SK-N-SH (cell line): ENCODE data around the gene ARL14EP. TPM values are rescaled to one million over a fixed set of nuclear protein-coding genes. Genes with fewer than 3 reads are reported as not detected.

ENCODE experiments used
- CTCF ChIA-PET: fragments of 300-600, 350-600 bp; formaldehyde crosslinking; extraction: SDS; loops from one replicate; lab custom pipeline; 2021; lab: Yijun Ruan, JAX
- POLR2A ChIA-PET: fragments of 350-600 bp; sonication (Branson Sonifier 250); formaldehyde crosslinking; extraction: SDS; loops from one replicate; lab custom pipeline; 2020; ENCODE audit warnings: antibody characterized with exemption, inconsistent platforms; lab: Yijun Ruan, JAX
- DNase-seq: peaks from one replicate; pipeline ENCODE4 v3.0.0; 2012
- H2AFZ ChIP-seq: fragments of 200-600 bp; sonication (generic); 2 replicates; pipeline ENCODE4 v1.8.1; 2016; ENCODE audit warnings: antibody characterized with exemption, mild to moderate bottlenecking, low read depth
- H3F3A ChIP-seq: fragments of 200-600 bp; sonication (generic); replicated peaks from 2 replicates; pipeline ENCODE3; 2016; ENCODE audit warnings: antibody characterized with exemption, mild to moderate bottlenecking; ENCODE audit not compliant: insufficient read depth
- H3K27ac ChIP-seq, 2 experiments: fragments of 200-500 bp in 1 of 2; fragments of 200-600 bp in 1 of 2; sonication (Bioruptor generic) in 1 of 2; sonication (generic), shearing (Covaris generic) in 1 of 2; 2 replicates each; pipeline versions ENCODE4 v1.5.1 to v1.6.1; 2014 to 2016; ENCODE audit warnings: low read depth in 2 of 2, inconsistent platforms in 1 of 2, low read length in 1 of 2, mild to moderate bottlenecking in 1 of 2, mixed read lengths in 1 of 2
- H3K27me3 ChIP-seq: fragments of 200-600 bp; sonication (generic), shearing (Covaris generic); 2 replicates; pipeline ENCODE4 v1.6.1; 2016; ENCODE audit warnings: mixed run types; ENCODE audit not compliant: insufficient read depth
- H3K36me3 ChIP-seq, 2 experiments: fragments of 200-500 bp in 1 of 2; fragments of 200-600 bp in 1 of 2; sonication (Bioruptor generic) in 1 of 2; sonication (generic) in 1 of 2; replicated peaks in 1 of 2; 2 replicates each; pipeline versions ENCODE3 to v1.5.1; 2014 to 2016; ENCODE audit warnings: low read length in 1 of 2, mild to moderate bottlenecking in 1 of 2; ENCODE audit not compliant: insufficient read depth in 2 of 2, control insufficient read depth in 1 of 2
- H3K4me1 ChIP-seq, 2 experiments: fragments of 200-500 bp in 1 of 2; fragments of 200-600 bp in 1 of 2; sonication (Bioruptor generic) in 1 of 2; sonication (generic), shearing (Covaris generic) in 1 of 2; 2 replicates each; pipeline versions ENCODE4 v1.5.1 to v1.6.1; 2014 to 2016; ENCODE audit warnings: low read depth in 1 of 2, low read length in 1 of 2, mixed run types in 1 of 2; ENCODE audit not compliant: insufficient read depth in 2 of 2, control insufficient read depth in 1 of 2
- H3K4me2 ChIP-seq: fragments of 200-600 bp; sonication (generic), shearing (Covaris generic); 2 replicates; pipeline ENCODE4 v1.6.1; 2017; ENCODE audit warnings: mixed run types
- H3K4me3 ChIP-seq, 2 experiments: fragments of 200-500 bp in 1 of 2; fragments of 200-600 bp in 1 of 2; sonication (Bioruptor generic) in 1 of 2; sonication (generic), shearing (Covaris generic) in 1 of 2; 2 replicates each; pipeline versions ENCODE4 v1.5.1 to v1.8.1; 2014 to 2016; ENCODE audit warnings: low read depth in 2 of 2, inconsistent platforms in 1 of 2, low read length in 1 of 2, mild to moderate bottlenecking in 1 of 2, mixed read lengths in 1 of 2, moderate library complexity in 1 of 2
- H3K79me2 ChIP-seq: fragments of 200-600 bp; sonication (generic); 2 replicates; pipeline ENCODE4 v1.8.1; 2017; ENCODE audit warnings: mild to moderate bottlenecking; ENCODE audit not compliant: insufficient read depth
- H3K9ac ChIP-seq: fragments of 200-600 bp; sonication (generic); 2 replicates; pipeline ENCODE4 v1.6.1; 2017; ENCODE audit warnings: mixed run types
- H3K9me2 ChIP-seq: fragments of 200-600 bp; sonication (generic); 2 replicates; pipeline ENCODE4 v1.6.1; 2017; ENCODE audit warnings: mixed run types
- H3K9me3 ChIP-seq: fragments of 200-600 bp; sonication (generic); 2 replicates; pipeline ENCODE4 v1.6.1; 2017; ENCODE audit warnings: mixed run types, mild to moderate bottlenecking, moderate library complexity
- H4K20me1 ChIP-seq: fragments of 200-600 bp; sonication (generic); 2 replicates; pipeline ENCODE4 v1.6.1; 2017; ENCODE audit warnings: mild to moderate bottlenecking, mixed run types; ENCODE audit not compliant: insufficient read depth
- ELF1 ChIP-seq: IDR thresholded peaks from 2 replicates; pipeline ENCODE4 v1.4.0; 2012
- EZH2phosphoT487 ChIP-seq: fragments of 200-600 bp; sonication (generic); IDR thresholded peaks from 2 replicates; pipeline ENCODE4 v1.6.1; 2017; ENCODE audit warnings: low read depth, mixed run types, mild to moderate bottlenecking, antibody characterized with exemption, moderate library complexity, borderline replicate concordance
- POLR2AphosphoS5 ChIP-seq: IDR thresholded peaks from 2 replicates; pipeline ENCODE4 v1.6.1; 2012; ENCODE audit warnings: low read depth, low read length
- SIN3A ChIP-seq: IDR thresholded peaks from 2 replicates; pipeline ENCODE4 v1.6.1; 2012; ENCODE audit warnings: low read depth, mild to moderate bottlenecking, low read length, moderate library complexity, borderline replicate concordance
- SMC3 ChIP-seq: IDR thresholded peaks from 2 replicates; pipeline ENCODE4 v1.6.1; 2012; ENCODE audit warnings: low read depth, low read length, improper control_type of control experiment
- WGBS: methylation state at CpG from one replicate; pipeline ENCODE4 v1.1.6; 2017; ENCODE audit warnings: low lambda C conversion rate; 5-methylcytosine and 5-hydroxymethylcytosine counted together
- polyA plus RNA-seq, 3 experiments: library from polyadenylated mRNA; depleted of rRNA; stranded (reverse); fragments of >200 nt; gene quantifications; 2 replicates each; pipeline ENCODE4 v1.2.3, GENCODE V29; 2012
- TF ChIP-seq, protein P1 (sequence below): IDR thresholded peaks from 2 replicates; pipeline ENCODE4 v1.4.0; 2012; ENCODE audit warnings: low read depth, borderline replicate concordance
- TF ChIP-seq, protein P2 (sequence below): fragments of 150-350 bp; IDR thresholded peaks from 2 replicates; pipeline ENCODE4 v1.6.1; 2017; ENCODE audit warnings: antibody characterized with exemption, low read length, low read depth, borderline replicate concordance
- TF ChIP-seq, protein P3 (sequence below): IDR thresholded peaks from 2 replicates; pipeline ENCODE4 v1.6.1; 2012; ENCODE audit warnings: mild to moderate bottlenecking, low read depth, low read length, moderate library complexity
- TF ChIP-seq, protein P4 (sequence below): IDR thresholded peaks from 2 replicates; pipeline ENCODE4; 2012
- TF ChIP-seq, protein P5 (sequence below): IDR thresholded peaks from 2 replicates; pipeline ENCODE4 v1.4.0; 2012; ENCODE audit warnings: low read depth, borderline replicate concordance
- TF ChIP-seq, protein P6 (sequence below): fragments of 150-350 bp; IDR thresholded peaks from 2 replicates; pipeline ENCODE4 v1.6.1; 2016; ENCODE audit warnings: mild to moderate bottlenecking, low read depth, low read length

ARL14EP gene
- polyA plus RNA-seq, 1 of the 3 experiments (the other 2 are of a cell fraction), result 7.0 TPM

DNA sequence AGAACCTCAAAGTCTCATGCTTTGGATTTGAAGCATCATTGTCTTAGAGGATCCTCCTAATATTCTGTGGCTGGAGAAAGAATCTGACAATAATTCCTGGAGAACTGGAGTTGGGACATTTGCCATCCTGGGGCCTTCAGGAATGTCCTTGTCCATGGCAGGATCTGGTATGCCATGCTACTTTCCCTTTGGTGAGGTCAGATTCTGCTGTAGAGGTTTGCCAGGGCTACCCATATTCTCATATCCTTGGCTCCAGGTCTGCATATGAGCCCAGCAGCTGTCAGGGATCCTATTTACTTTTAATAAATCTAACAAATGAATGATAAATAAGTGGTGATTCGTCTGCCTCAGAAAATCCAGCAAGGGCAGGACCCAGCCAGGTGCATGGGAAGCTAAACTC is 35.0 kb downstream of the ARL14EP start:
- Histone ChIP-seq H3K79me2 (no peaks in the 10 kb centered on the region), H3K4me3 (no peak overlapping the region), H3K4me2 (no peak overlapping the region), H4K20me1 (no peaks in the 10 kb centered on the region), H3K4me1 (no peaks in the 10 kb centered on the region), H3K36me3 (no peaks in the 10 kb centered on the region), H3F3A (no peaks in the 10 kb centered on the region), H2AFZ (no peak overlapping the region), H3K9me2 (no peaks in the 10 kb centered on the region), H3K9me3 (no peaks in the 10 kb centered on the region), H3K9ac (no peak overlapping the region), H3K27me3 (no peaks in the 10 kb centered on the region; the same call in 1 of the 2 replicates), H3K27ac (no peak overlapping the region)
- no peak for DNase-seq
- CTCF ChIA-PET, result interaction anchor here (2.0 to 2.4 kb wide), 2 partner anchors 17 to 560 kb away, joined by 6 read pairs; no protein-coding TSS in a partner anchor
- WGBS, result 0% methylated on average over 1 of the region's 1 CpG
- TF ChIP-seq, protein P1, sequence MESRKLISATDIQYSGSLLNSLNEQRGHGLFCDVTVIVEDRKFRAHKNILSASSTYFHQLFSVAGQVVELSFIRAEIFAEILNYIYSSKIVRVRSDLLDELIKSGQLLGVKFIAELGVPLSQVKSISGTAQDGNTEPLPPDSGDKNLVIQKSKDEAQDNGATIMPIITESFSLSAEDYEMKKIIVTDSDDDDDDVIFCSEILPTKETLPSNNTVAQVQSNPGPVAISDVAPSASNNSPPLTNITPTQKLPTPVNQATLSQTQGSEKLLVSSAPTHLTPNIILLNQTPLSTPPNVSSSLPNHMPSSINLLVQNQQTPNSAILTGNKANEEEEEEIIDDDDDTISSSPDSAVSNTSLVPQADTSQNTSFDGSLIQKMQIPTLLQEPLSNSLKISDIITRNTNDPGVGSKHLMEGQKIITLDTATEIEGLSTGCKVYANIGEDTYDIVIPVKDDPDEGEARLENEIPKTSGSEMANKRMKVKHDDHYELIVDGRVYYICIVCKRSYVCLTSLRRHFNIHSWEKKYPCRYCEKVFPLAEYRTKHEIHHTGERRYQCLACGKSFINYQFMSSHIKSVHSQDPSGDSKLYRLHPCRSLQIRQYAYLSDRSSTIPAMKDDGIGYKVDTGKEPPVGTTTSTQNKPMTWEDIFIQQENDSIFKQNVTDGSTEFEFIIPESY, result no peak
- TF ChIP-seq, protein P2, sequence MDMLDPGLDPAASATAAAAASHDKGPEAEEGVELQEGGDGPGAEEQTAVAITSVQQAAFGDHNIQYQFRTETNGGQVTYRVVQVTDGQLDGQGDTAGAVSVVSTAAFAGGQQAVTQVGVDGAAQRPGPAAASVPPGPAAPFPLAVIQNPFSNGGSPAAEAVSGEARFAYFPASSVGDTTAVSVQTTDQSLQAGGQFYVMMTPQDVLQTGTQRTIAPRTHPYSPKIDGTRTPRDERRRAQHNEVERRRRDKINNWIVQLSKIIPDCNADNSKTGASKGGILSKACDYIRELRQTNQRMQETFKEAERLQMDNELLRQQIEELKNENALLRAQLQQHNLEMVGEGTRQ, result no peak
- no peak for TF ChIP-seq ELF1
- TF ChIP-seq, protein P3, sequence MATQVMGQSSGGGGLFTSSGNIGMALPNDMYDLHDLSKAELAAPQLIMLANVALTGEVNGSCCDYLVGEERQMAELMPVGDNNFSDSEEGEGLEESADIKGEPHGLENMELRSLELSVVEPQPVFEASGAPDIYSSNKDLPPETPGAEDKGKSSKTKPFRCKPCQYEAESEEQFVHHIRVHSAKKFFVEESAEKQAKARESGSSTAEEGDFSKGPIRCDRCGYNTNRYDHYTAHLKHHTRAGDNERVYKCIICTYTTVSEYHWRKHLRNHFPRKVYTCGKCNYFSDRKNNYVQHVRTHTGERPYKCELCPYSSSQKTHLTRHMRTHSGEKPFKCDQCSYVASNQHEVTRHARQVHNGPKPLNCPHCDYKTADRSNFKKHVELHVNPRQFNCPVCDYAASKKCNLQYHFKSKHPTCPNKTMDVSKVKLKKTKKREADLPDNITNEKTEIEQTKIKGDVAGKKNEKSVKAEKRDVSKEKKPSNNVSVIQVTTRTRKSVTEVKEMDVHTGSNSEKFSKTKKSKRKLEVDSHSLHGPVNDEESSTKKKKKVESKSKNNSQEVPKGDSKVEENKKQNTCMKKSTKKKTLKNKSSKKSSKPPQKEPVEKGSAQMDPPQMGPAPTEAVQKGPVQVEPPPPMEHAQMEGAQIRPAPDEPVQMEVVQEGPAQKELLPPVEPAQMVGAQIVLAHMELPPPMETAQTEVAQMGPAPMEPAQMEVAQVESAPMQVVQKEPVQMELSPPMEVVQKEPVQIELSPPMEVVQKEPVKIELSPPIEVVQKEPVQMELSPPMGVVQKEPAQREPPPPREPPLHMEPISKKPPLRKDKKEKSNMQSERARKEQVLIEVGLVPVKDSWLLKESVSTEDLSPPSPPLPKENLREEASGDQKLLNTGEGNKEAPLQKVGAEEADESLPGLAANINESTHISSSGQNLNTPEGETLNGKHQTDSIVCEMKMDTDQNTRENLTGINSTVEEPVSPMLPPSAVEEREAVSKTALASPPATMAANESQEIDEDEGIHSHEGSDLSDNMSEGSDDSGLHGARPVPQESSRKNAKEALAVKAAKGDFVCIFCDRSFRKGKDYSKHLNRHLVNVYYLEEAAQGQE, result no peak
- TF ChIP-seq, protein P4, sequence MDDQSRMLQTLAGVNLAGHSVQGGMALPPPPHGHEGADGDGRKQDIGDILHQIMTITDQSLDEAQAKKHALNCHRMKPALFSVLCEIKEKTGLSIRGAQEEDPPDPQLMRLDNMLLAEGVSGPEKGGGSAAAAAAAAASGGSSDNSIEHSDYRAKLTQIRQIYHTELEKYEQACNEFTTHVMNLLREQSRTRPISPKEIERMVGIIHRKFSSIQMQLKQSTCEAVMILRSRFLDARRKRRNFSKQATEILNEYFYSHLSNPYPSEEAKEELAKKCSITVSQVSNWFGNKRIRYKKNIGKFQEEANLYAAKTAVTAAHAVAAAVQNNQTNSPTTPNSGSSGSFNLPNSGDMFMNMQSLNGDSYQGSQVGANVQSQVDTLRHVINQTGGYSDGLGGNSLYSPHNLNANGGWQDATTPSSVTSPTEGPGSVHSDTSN, result no peak
- no peak for TF ChIP-seq POLR2AphosphoS5
- no peak for TF ChIP-seq EZH2phosphoT487
- POLR2A ChIA-PET, result no interaction called here

DNA sequence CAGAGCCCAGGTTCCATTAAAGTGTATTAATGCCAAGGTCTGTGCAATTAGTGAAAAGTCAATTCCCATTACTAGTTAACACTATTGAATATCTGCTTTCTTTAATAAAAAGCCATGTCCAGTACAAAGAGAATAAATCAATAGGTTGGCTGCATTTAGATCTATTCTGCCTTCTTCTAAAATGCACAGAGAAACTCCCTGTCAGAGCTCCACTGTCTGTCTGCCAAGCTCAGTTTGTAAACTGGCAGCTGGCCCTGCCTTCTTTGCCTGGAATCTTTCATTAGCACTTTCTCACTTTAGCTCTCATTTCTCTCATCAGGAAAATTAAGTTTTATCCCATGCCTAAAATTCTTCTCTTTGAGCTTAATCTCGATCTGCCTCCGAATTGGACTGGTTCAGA is 35.6 kb downstream of the ARL14EP start:
- no peak overlapping the region for H3K27ac ChIP-seq
- no peak overlapping the region for H3K4me3 ChIP-seq
- H3K27me3 ChIP-seq, result no peaks in the 10 kb centered on the region
- no peaks in the 10 kb centered on the region for H3K36me3 ChIP-seq
- 36% methylated on average over 2 of the region's 2 CpGs for WGBS
- CTCF ChIA-PET, result interaction anchor here (2.0 to 2.4 kb wide), 2 partner anchors 16 to 559 kb away, joined by 6 read pairs; no protein-coding TSS in a partner anchor
- H3F3A ChIP-seq, result no peaks in the 10 kb centered on the region
- no peak overlapping the region for H3K4me2 ChIP-seq
- POLR2A ChIA-PET, result interaction anchor here (0.6 kb wide), 1 partner anchor 35 kb away, joined by 3 read pairs; the partner anchor contains the start of gene ARL14EP
- no peak overlapping the region for H3K9ac ChIP-seq
- H3K9me2 ChIP-seq, result no peaks in the 10 kb centered on the region
- no peak for DNase-seq
- no peaks in the 10 kb centered on the region for H4K20me1 ChIP-seq
- no peaks in the 10 kb centered on the region for H3K9me3 ChIP-seq
- no peaks in the 10 kb centered on the region for H3K4me1 ChIP-seq
- no peak overlapping the region for H2AFZ ChIP-seq
- H3K79me2 ChIP-seq, result no peaks in the 10 kb centered on the region
- TF ChIP-seq, protein P5, sequence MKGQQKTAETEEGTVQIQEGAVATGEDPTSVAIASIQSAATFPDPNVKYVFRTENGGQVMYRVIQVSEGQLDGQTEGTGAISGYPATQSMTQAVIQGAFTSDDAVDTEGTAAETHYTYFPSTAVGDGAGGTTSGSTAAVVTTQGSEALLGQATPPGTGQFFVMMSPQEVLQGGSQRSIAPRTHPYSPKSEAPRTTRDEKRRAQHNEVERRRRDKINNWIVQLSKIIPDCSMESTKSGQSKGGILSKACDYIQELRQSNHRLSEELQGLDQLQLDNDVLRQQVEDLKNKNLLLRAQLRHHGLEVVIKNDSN, result no peak
- TF ChIP-seq SMC3 (no peak), ELF1 (no peak), SIN3A (no peak), POLR2AphosphoS5 (no peak)
- TF ChIP-seq, protein P6, sequence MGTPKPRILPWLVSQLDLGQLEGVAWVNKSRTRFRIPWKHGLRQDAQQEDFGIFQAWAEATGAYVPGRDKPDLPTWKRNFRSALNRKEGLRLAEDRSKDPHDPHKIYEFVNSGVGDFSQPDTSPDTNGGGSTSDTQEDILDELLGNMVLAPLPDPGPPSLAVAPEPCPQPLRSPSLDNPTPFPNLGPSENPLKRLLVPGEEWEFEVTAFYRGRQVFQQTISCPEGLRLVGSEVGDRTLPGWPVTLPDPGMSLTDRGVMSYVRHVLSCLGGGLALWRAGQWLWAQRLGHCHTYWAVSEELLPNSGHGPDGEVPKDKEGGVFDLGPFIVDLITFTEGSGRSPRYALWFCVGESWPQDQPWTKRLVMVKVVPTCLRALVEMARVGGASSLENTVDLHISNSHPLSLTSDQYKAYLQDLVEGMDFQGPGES, result no peak
- TF ChIP-seq, protein P3, result no peak
